Endothelial cell of umbilical vein (primary cell): ENCODE results near the gene PIK3R6. TPM values are rescaled to one million over a fixed set of nuclear protein-coding genes. Genes with fewer than 3 reads are reported as not detected.

Experiments used
- BruUV-seq: library from RNA; stranded (reverse); fragments of 400-500 nt; replicated peaks from 2 replicates; lab custom pipeline; 2021; lab: Mats Ljungman, UMichigan
- CTCF ChIA-PET: fragments of 300-600, 350-600 bp; sonication (Branson Sonifier 250); formaldehyde crosslinking; loops from one replicate; lab custom pipeline; 2021; ENCODE audit warnings: antibody characterized with exemption, inconsistent platforms; lab: Charles Lee
- POLR2A ChIA-PET: fragments of 300-600, 350-600 bp; sonication (Branson Sonifier 250); formaldehyde crosslinking; loops from one replicate; lab custom pipeline; 2021; ENCODE audit warnings: antibody characterized with exemption, inconsistent platforms; lab: Charles Lee
- DNase-seq: peaks from one replicate; pipeline ENCODE4 v3.0.0-alpha.2; 2011; ENCODE audit warnings: low read depth, low spot score
- FAIRE-seq: peaks from 2 replicates; lab custom pipeline; 2011; peaks lifted over from hg19 to GRCh38; lab: Jason Lieb, UNC
- H2AFZ ChIP-seq: 2 replicates; pipeline ENCODE4 v1.6.0; 2012; ENCODE audit warnings: low read depth, low read length, control low read depth, inconsistent platforms
- H3K27ac ChIP-seq: 2 replicates; pipeline ENCODE4 v1.5.1; 2011; ENCODE audit warnings: low read depth, mild to moderate bottlenecking, control low read depth, low read length, moderate library complexity; ENCODE audit not compliant: insufficient read depth
- H3K27me3 ChIP-seq, 2 experiments: 2 replicates each; pipeline versions ENCODE4 v1.6.0 to v1.6.1; 2011; ENCODE audit warnings: low read length in 2 of 2, mixed read lengths in 1 of 2; ENCODE audit not compliant: control insufficient read depth in 2 of 2, insufficient read depth in 2 of 2
- H3K36me3 ChIP-seq, 2 experiments: 2 replicates in 1 of 2; 3 replicates in 1 of 2; pipeline ENCODE4 v1.5.1; 2011; ENCODE audit warnings: low read length in 2 of 2, mild to moderate bottlenecking in 1 of 2, moderate library complexity in 1 of 2; ENCODE audit not compliant: control insufficient read depth in 2 of 2, insufficient read depth in 2 of 2; ENCODE audit errors: extremely low read depth in 1 of 2
- H3K4me1 ChIP-seq: 3 replicates; pipeline ENCODE4 v1.5.1; 2011; ENCODE audit warnings: mild to moderate bottlenecking, low read length; ENCODE audit not compliant: control insufficient read depth, insufficient read depth; ENCODE audit errors: extremely low read depth
- H3K4me2 ChIP-seq: 2 replicates; pipeline ENCODE4 v1.6.1; 2011; ENCODE audit warnings: low read length, control low read depth, mixed read lengths; ENCODE audit not compliant: insufficient read depth
- H3K4me3 ChIP-seq, 3 experiments: fragments of 200-600 bp in 1 of 3; sonication (generic), shearing (Covaris generic) in 1 of 3; replicated peaks in 1 of 3; 2 replicates each; pipeline ENCODE4 v1.5.1; 2011 to 2016; ENCODE audit warnings: control low read depth in 3 of 3, low read length in 3 of 3, mild to moderate bottlenecking in 2 of 3, inconsistent platforms in 1 of 3, low read depth in 1 of 3, moderate library complexity in 1 of 3; ENCODE audit not compliant: insufficient read depth in 1 of 3
- H3K79me2 ChIP-seq: 2 replicates; pipeline ENCODE4 v1.6.0; 2012; ENCODE audit warnings: low read length, inconsistent platforms; ENCODE audit not compliant: control insufficient read depth, insufficient read depth
- H3K9ac ChIP-seq: replicated peaks from 2 replicates; pipeline ENCODE3; 2011; ENCODE audit warnings: low read length, control low read depth; ENCODE audit not compliant: insufficient read depth; ENCODE audit errors: extremely low read depth
- H3K9me1 ChIP-seq: replicated peaks from 3 replicates; pipeline ENCODE4 v1.6.0; 2011; ENCODE audit warnings: mild to moderate bottlenecking, low read length; ENCODE audit not compliant: control insufficient read depth, insufficient read depth; ENCODE audit errors: extremely low read depth
- H3K9me3 ChIP-seq: replicated peaks from 2 replicates; pipeline ENCODE4 v1.5.1; 2012; ENCODE audit warnings: low read length, inconsistent platforms; ENCODE audit not compliant: control insufficient read depth, insufficient read depth
- H4K20me1 ChIP-seq: replicated peaks from 2 replicates; pipeline ENCODE3; 2011; ENCODE audit warnings: mild to moderate bottlenecking, low read length; ENCODE audit not compliant: control insufficient read depth, insufficient read depth; ENCODE audit errors: extremely low read depth
- EZH2 ChIP-seq: IDR thresholded peaks from 2 replicates; pipeline ENCODE4 v1.6.1; 2012; ENCODE audit warnings: borderline replicate concordance, low read depth, mild to moderate bottlenecking, moderate library complexity, low read length, inconsistent platforms; ENCODE audit not compliant: severe bottlenecking
- FOS ChIP-seq: IDR thresholded peaks from 2 replicates; pipeline ENCODE4 v1.6.1; 2011; ENCODE audit warnings: mild to moderate bottlenecking, low read length, moderate library complexity, borderline replicate concordance; ENCODE audit not compliant: insufficient read depth
- GATA2 ChIP-seq: IDR thresholded peaks from 2 replicates; pipeline ENCODE4 v1.7.0; 2011; ENCODE audit warnings: low read depth, mild to moderate bottlenecking, moderate library complexity, mixed read lengths, low read length; ENCODE audit not compliant: insufficient read length, insufficient read depth
- JUN ChIP-seq: IDR thresholded peaks from 2 replicates; pipeline ENCODE4 v1.6.1; 2011; ENCODE audit warnings: borderline replicate concordance, low read depth; ENCODE audit not compliant: insufficient read length, insufficient read depth
- MYC ChIP-seq: IDR thresholded peaks from one replicate; pipeline ENCODE4 v1.6.1; 2011; ENCODE audit warnings: mild to moderate bottlenecking, low read depth, low read length
- POLR2A ChIP-seq: IDR thresholded peaks from 2 replicates; pipeline ENCODE4 v1.6.1; 2012; ENCODE audit warnings: low read depth, mild to moderate bottlenecking, control low read depth, low read length
- POLR2AphosphoS5 ChIP-seq: IDR thresholded peaks from 2 replicates; pipeline ENCODE4 v1.6.1; 2012; ENCODE audit warnings: low read depth, mild to moderate bottlenecking, control low read depth, low read length, moderate library complexity; ENCODE audit not compliant: insufficient read depth
- dilution Hi-C: fragments of 300-500 bp; cut with MboI; formaldehyde crosslinking; loops from one replicate; pipeline ENCODE4 v1.15.0; 2019; ENCODE audit warnings: low sequenced_read_pairs; ENCODE audit not compliant: extremely low pct_ligation_motif_present
- intact Hi-C: fragments of 100-400 bp; cut with micrococcal nuclease; formaldehyde crosslinking; loops from one replicate; pipeline ENCODE4 v1.10.0; 2022
- polyA plus RNA-seq, 4 experiments: library from polyadenylated mRNA; depleted of rRNA in 3 of 4; stranded (reverse) in 3 of 4; unstranded in 1 of 4; fragments of >200 nt; gene quantifications; 2 replicates each; pipeline versions ENCODE4 v1.2.1 to v1.2.3, GENCODE V29; 2011 to 2012; ENCODE audit warnings: missing spikeins in 1 of 4
- total RNA-seq: library from RNA; stranded (reverse); gene quantifications from 2 replicates; pipeline ENCODE4 v1.2.3, GENCODE V29; 2021
- TF ChIP-seq, protein P1 (sequence below): IDR thresholded peaks from 2 replicates; pipeline ENCODE4 v1.6.1; 2011; ENCODE audit not compliant: insufficient read depth, insufficient read length
- TF ChIP-seq, protein P2 (sequence below), 2 donors: IDR thresholded peaks; 1 replicate in 1 of 2; 2 replicates in 1 of 2; pipeline ENCODE4 v1.5.1; 2011; ENCODE audit warnings: low read length in 2 of 2, mild to moderate bottlenecking in 2 of 2, moderate library complexity in 2 of 2, control low read depth in 1 of 2, inconsistent platforms in 1 of 2, low read depth in 1 of 2; ENCODE audit not compliant: insufficient read depth in 1 of 2; ENCODE audit errors: extremely low read depth in 1 of 2

The PIK3R6 gene
- total and polyA plus RNA-seq, 2 donors (not counting 3 experiments of a cell fraction or from before 2014, with no cell fraction given): not detected

GRCh38 chr17:8898126-8898525, 30.7 kb upstream of the PIK3R6 start:
- Histone ChIP-seq H3K9me1 (no peaks in the 10 kb centered on the region), H3K4me3 (no peak overlapping the region), H3K79me2 (no peaks in the 10 kb centered on the region), H3K4me1 (no peaks in the 10 kb centered on the region), H3K27ac (no peak overlapping the region), H3K9me3 (no peaks in the 10 kb centered on the region), H4K20me1 (no peaks in the 10 kb centered on the region), H3K4me2 (no peak overlapping the region), H3K27me3 (no peaks in the 10 kb centered on the region), H3K9ac (no peak overlapping the region), H3K36me3 (no peaks in the 10 kb centered on the region), H2AFZ (no peak overlapping the region)
- DNase-seq (no peak), FAIRE-seq (no peak)
- ChIA-PET CTCF (no interaction called here), POLR2A (no interaction called here)
- dilution Hi-C loops: no loop called here
- intact Hi-C loops: loop anchor here (10.0 kb wide), 1 partner anchor 627 kb away; no protein-coding TSS in a partner anchor
- TF ChIP-seq GATA2 (no peak), EZH2 (no peak), MYC (no peak), FOS (no peak), JUN (no peak), POLR2AphosphoS5 (no peak), POLR2A (no peak)
- TF ChIP-seq, protein P1, sequence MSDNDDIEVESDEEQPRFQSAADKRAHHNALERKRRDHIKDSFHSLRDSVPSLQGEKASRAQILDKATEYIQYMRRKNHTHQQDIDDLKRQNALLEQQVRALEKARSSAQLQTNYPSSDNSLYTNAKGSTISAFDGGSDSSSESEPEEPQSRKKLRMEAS: no peak
- TF ChIP-seq, protein P2, sequence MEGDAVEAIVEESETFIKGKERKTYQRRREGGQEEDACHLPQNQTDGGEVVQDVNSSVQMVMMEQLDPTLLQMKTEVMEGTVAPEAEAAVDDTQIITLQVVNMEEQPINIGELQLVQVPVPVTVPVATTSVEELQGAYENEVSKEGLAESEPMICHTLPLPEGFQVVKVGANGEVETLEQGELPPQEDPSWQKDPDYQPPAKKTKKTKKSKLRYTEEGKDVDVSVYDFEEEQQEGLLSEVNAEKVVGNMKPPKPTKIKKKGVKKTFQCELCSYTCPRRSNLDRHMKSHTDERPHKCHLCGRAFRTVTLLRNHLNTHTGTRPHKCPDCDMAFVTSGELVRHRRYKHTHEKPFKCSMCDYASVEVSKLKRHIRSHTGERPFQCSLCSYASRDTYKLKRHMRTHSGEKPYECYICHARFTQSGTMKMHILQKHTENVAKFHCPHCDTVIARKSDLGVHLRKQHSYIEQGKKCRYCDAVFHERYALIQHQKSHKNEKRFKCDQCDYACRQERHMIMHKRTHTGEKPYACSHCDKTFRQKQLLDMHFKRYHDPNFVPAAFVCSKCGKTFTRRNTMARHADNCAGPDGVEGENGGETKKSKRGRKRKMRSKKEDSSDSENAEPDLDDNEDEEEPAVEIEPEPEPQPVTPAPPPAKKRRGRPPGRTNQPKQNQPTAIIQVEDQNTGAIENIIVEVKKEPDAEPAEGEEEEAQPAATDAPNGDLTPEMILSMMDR (IDR thresholded peaks at IDR 0.05; ENCODE audit: extremely low read depth in 1 of 2, insufficient read depth in 1 of 2, low read depth in 1 of 2, low read length in 2 of 2): no peak
- no TSS peak for BruUV-seq
